Measurements from ENCODE around the gene TXNL1.

TXNL1 gene

GRCh38 chr18:56638232-56639103, at the start of gene TXNL1:
TXNL1 (minus strand) TSS chr18:56638592; CDS start chr18:56638440, 152 bp downstream.
- H3K9ac ChIP-seq = peak within 1 kb of the TSS; percentile 91
- H3K9me3 ChIP-seq = no peaks in the 10 kb centered on the region
- H3K4me1 ChIP-seq = peaks cover 25% of the 10 kb centered on the region
- peaks cover 13% of the 10 kb centered on the region for H3K36me3 ChIP-seq
- peak within 1 kb of the TSS; percentile 80 for H3K4me2 ChIP-seq
- H4K20me1 ChIP-seq = peaks cover 46% of the 10 kb centered on the region
- no peak for TF ChIP-seq Cebpa-rat (IDR thresholded peaks at IDR 0.05)
- H3K4me3 ChIP-seq = peak within 1 kb of the TSS; percentile 83
- no peaks in the 10 kb centered on the region for H3K27me3 ChIP-seq
- H3K27ac ChIP-seq = peak within 1 kb of the TSS; percentile 86

- Histone ChIP-seq H3K4me2 (no peak overlapping the region), H3K4me1 (no peaks in the 10 kb centered on the region), H4K20me1 (no peaks in the 10 kb centered on the region), H3K36me3 (peaks cover 17% of the 10 kb centered on the region; the same call in 1 of the 2 replicates), H3K4me3 (no peak overlapping the region), H3K9me3 (no peaks in the 10 kb centered on the region), H3K27ac (no peak overlapping the region), H3K9ac (no peak overlapping the region), H3K27me3 (no peaks in the 10 kb centered on the region)
- TF ChIP-seq Cebpa-rat (IDR thresholded peaks at IDR 0.05) = no peak
These were observed 45.9 kb upstream of the TXNL1 start for GRCh38 chr18:56684277-56684676.

- Histone ChIP-seq H3K27me3 (no peaks in the 10 kb centered on the region), H3K9ac (no peak overlapping the region), H3K9me3 (0 out of 2 replicates have a peak, but pooled peaks cover 5% of the 10 kb centered on the region), H4K20me1 (no peaks in the 10 kb centered on the region), H3K27ac (no peak overlapping the region), H3K4me3 (no peak overlapping the region), H3K4me2 (no peak overlapping the region), H3K36me3 (no peaks in the 10 kb centered on the region), H3K4me1 (no peaks in the 10 kb centered on the region)
- no peak for TF ChIP-seq Cebpa-rat (IDR thresholded peaks at IDR 0.05)
These were observed 40.6 kb upstream of the TXNL1 start for GRCh38 chr18:56678836-56679565.

- Histone ChIP-seq H3K9ac (no peak overlapping the region), H3K4me2 (no peak overlapping the region), H3K36me3 (no peaks in the 10 kb centered on the region), H3K9me3 (0 out of 2 replicates have a peak, but pooled peaks cover 5% of the 10 kb centered on the region), H3K27ac (no peak overlapping the region), H3K4me1 (no peaks in the 10 kb centered on the region), H3K27me3 (no peaks in the 10 kb centered on the region), H3K4me3 (no peak overlapping the region), H4K20me1 (no peaks in the 10 kb centered on the region)
- no peak for TF ChIP-seq Cebpa-rat (IDR thresholded peaks at IDR 0.05)
These were observed 38.2 kb upstream of the TXNL1 start for GRCh38 chr18:56676639-56677038.

- Histone ChIP-seq H3K36me3 (no peaks in the 10 kb centered on the region), H3K27ac (no peak overlapping the region), H3K9ac (no peak overlapping the region), H3K27me3 (no peaks in the 10 kb centered on the region), H3K4me3 (no peak overlapping the region), H4K20me1 (no peaks in the 10 kb centered on the region), H3K4me2 (no peak overlapping the region), H3K9me3 (0 out of 2 replicates have a peak, but pooled peaks cover 5% of the 10 kb centered on the region), H3K4me1 (no peaks in the 10 kb centered on the region)
- no peak for TF ChIP-seq Cebpa-rat (IDR thresholded peaks at IDR 0.05)
These were observed 34.6 kb upstream of the TXNL1 start for GRCh38 chr18:56672981-56673380.

- no peak for TF ChIP-seq Cebpa-rat (IDR thresholded peaks at IDR 0.05)
- Histone ChIP-seq H4K20me1 (no peaks in the 10 kb centered on the region), H3K4me3 (no peak overlapping the region), H3K36me3 (no peaks in the 10 kb centered on the region), H3K27me3 (no peaks in the 10 kb centered on the region), H3K9me3 (0 out of 2 replicates have a peak, but pooled peaks cover 5% of the 10 kb centered on the region), H3K27ac (no peak overlapping the region), H3K9ac (no peak overlapping the region), H3K4me1 (no peaks in the 10 kb centered on the region), H3K4me2 (no peak overlapping the region)
These were observed 34.0 kb upstream of the TXNL1 start for GRCh38 chr18:56672391-56672790.

- no peak overlapping the region for H3K4me3 ChIP-seq
- H3K4me1 ChIP-seq = no peaks in the 10 kb centered on the region
- no peak for TF ChIP-seq Cebpa-rat (IDR thresholded peaks at IDR 0.05)
- no peaks in the 10 kb centered on the region for H3K9me3 ChIP-seq
- H3K36me3 ChIP-seq = 0 out of 2 replicates have a peak, but pooled peaks cover 5% of the 10 kb centered on the region
- H3K27ac ChIP-seq = no peak overlapping the region
- no peak overlapping the region for H3K4me2 ChIP-seq
- no peaks in the 10 kb centered on the region for H3K27me3 ChIP-seq
- no peak overlapping the region for H3K9ac ChIP-seq
- H4K20me1 ChIP-seq = no peaks in the 10 kb centered on the region
These were observed 24.5 kb upstream of the TXNL1 start for GRCh38 chr18:56662902-56663301.

- Histone ChIP-seq H3K4me2 (no peak overlapping the region), H3K27ac (no peak overlapping the region), H3K9ac (no peak overlapping the region), H3K9me3 (no peaks in the 10 kb centered on the region), H3K4me1 (no peaks in the 10 kb centered on the region), H3K27me3 (no peaks in the 10 kb centered on the region), H4K20me1 (no peaks in the 10 kb centered on the region), H3K4me3 (no peak overlapping the region), H3K36me3 (0 out of 2 replicates have a peak, but pooled peaks cover 5% of the 10 kb centered on the region)
- TF ChIP-seq Cebpa-rat (IDR thresholded peaks at IDR 0.05) = no peak
These were observed 24.1 kb upstream of the TXNL1 start for GRCh38 chr18:56662502-56662901.

GRCh38 chr18:56662063-56662408, 23.6 kb upstream of the TXNL1 start:
- H3K27me3 ChIP-seq = no peaks in the 10 kb centered on the region
- H3K4me2 ChIP-seq = no peak overlapping the region
- no peak overlapping the region for H3K27ac ChIP-seq
- no peaks in the 10 kb centered on the region for H3K9me3 ChIP-seq
- H3K4me1 ChIP-seq = no peaks in the 10 kb centered on the region
- no peak for TF ChIP-seq Cebpa-rat (IDR thresholded peaks at IDR 0.05)
- H4K20me1 ChIP-seq = no peaks in the 10 kb centered on the region
- 0 out of 2 replicates have a peak, but pooled peaks cover 5% of the 10 kb centered on the region for H3K36me3 ChIP-seq
- no peak overlapping the region for H3K9ac ChIP-seq
- no peak overlapping the region for H3K4me3 ChIP-seq

All from BLaER1 (cell line).